Brain microvascular endothelial cell (primary cell): Measurements from ENCODE around the gene ACTR6.

ENCODE experiments used
- DNase-seq: peaks from one replicate; pipeline ENCODE4 v3.0.0-alpha.2; 2020
- H3K27ac ChIP-seq: fragments of 250-450 bp; sonication (Bioruptor Pico); 2 replicates; pipeline ENCODE4 v1.5.1; 2020; ENCODE audit warnings: mild to moderate bottlenecking, moderate library complexity
- H3K27me3 ChIP-seq: fragments of 250-450 bp; sonication (Bioruptor Pico); replicated peaks from 2 replicates; pipeline ENCODE4 v1.5.1; 2020; ENCODE audit warnings: mild to moderate bottlenecking
- H3K36me3 ChIP-seq: fragments of 250-450 bp; sonication (Bioruptor Pico); replicated peaks from 2 replicates; pipeline ENCODE4 v1.5.1; 2020; ENCODE audit warnings: mild to moderate bottlenecking
- H3K4me3 ChIP-seq: 2 replicates; pipeline ENCODE4 v1.5.1; 2011; ENCODE audit warnings: low read depth, mild to moderate bottlenecking, control low read depth, low read length, moderate library complexity
- CTCF ChIP-seq: IDR thresholded peaks from 2 replicates; pipeline ENCODE4 v1.5.1; 2011; ENCODE audit warnings: low read depth, mild to moderate bottlenecking, moderate library complexity, low read length, control low read depth, inconsistent platforms; ENCODE audit errors: missing control alignments
- in situ Hi-C: cut with HindIII; loops from 2 replicates; pipeline ENCODE4 v1.10.0; 2017; ENCODE audit warnings: low sequenced_read_pairs, low pct_ligation_motif_present

Gene ACTR6

GRCh38 chr12:100165356-100165755, 35.3 kb upstream of the ACTR6 start:
- Histone ChIP-seq H3K4me3 (no peak overlapping the region), H3K27me3 (no peaks in the 10 kb centered on the region), H3K36me3 (no peaks in the 10 kb centered on the region), H3K27ac (no peak overlapping the region)
- TF ChIP-seq CTCF = no peak
- no peak for DNase-seq
- in situ Hi-C loops = no loop called here

GRCh38 chr12:100166232-100166631, 34.4 kb upstream of the ACTR6 start:
- in situ Hi-C loops = no loop called here
- Histone ChIP-seq H3K36me3 (no peaks in the 10 kb centered on the region), H3K27me3 (no peaks in the 10 kb centered on the region), H3K4me3 (no peak overlapping the region), H3K27ac (no peak overlapping the region)
- DNase-seq = no peak
- TF ChIP-seq CTCF = no peak

- no peak overlapping the region for H3K27ac ChIP-seq
- no peak overlapping the region for H3K4me3 ChIP-seq
- H3K36me3 ChIP-seq = no peaks in the 10 kb centered on the region
- no peak for TF ChIP-seq CTCF
- DNase-seq = no peak
- no peaks in the 10 kb centered on the region for H3K27me3 ChIP-seq
- in situ Hi-C loops = no loop called here
Observed at GRCh38 chr12:100168562-100168961, 32.1 kb upstream of the ACTR6 start.

- Histone ChIP-seq H3K36me3 (no peaks in the 10 kb centered on the region), H3K4me3 (no peak overlapping the region), H3K27ac (no peak overlapping the region), H3K27me3 (no peaks in the 10 kb centered on the region)
- no peak for DNase-seq
- no peak for TF ChIP-seq CTCF
- in situ Hi-C loops = no loop called here
Observed at GRCh38 chr12:100169345-100169744, 31.3 kb upstream of the ACTR6 start.

GRCh38 chr12:100170313-100170858, 30.2 kb upstream of the ACTR6 start:
- no peak for TF ChIP-seq CTCF
- no peaks in the 10 kb centered on the region for H3K36me3 ChIP-seq

GRCh38 chr12:100171248-100171647, 29.4 kb upstream of the ACTR6 start:
- Histone ChIP-seq H3K4me3 (no peak overlapping the region), H3K27me3 (no peaks in the 10 kb centered on the region), H3K36me3 (no peaks in the 10 kb centered on the region), H3K27ac (no peak overlapping the region)
- no peak for TF ChIP-seq CTCF
- DNase-seq = no peak
- in situ Hi-C loops = no loop called here

More at GRCh38 chr12:100170313-100170858, 30.2 kb upstream of the ACTR6 start:
- Histone ChIP-seq H3K4me3 (no peak overlapping the region), H3K27ac (no peak overlapping the region), H3K27me3 (no peaks in the 10 kb centered on the region)
- in situ Hi-C loops = no loop called here
- no peak for DNase-seq
